Mononuclear cell (primary cell): ENCODE measurements around the gene ZNF835. TPM values are rescaled to one million over a fixed set of nuclear protein-coding genes. Genes with fewer than 3 reads are reported as not detected.

Experiments used
- H3K27me3 ChIP-seq: 2 replicates; pipeline ENCODE4 v1.6.0; 2011; ENCODE audit warnings: low read length, control low read depth; ENCODE audit not compliant: insufficient read depth
- H3K4me1 ChIP-seq: 2 replicates; pipeline ENCODE4 v1.5.1; 2011; ENCODE audit warnings: mild to moderate bottlenecking, low read length, control low read depth; ENCODE audit not compliant: insufficient read depth
- H3K4me3 ChIP-seq: 2 replicates; pipeline ENCODE4 v1.5.1; 2011; ENCODE audit warnings: mild to moderate bottlenecking, low read length, moderate library complexity
- H3K9me3 ChIP-seq: 2 replicates; pipeline ENCODE4 v1.5.1; 2011; ENCODE audit warnings: low read depth, mild to moderate bottlenecking, control low read depth, low read length
- total RNA-seq: library from RNA; depleted of rRNA; stranded (reverse); fragments of >200 nt; gene quantifications from one replicate; pipeline ENCODE4 v1.2.3, GENCODE V29; 2012

The ZNF835 gene
- total RNA-seq, 1 donor = 0.42 TPM

- H3K27me3 ChIP-seq = no peaks in the 10 kb centered on the region
- H3K9me3 ChIP-seq = peaks cover 25% of the 10 kb centered on the region
- H3K4me3 ChIP-seq = no peak overlapping the region
- no peaks in the 10 kb centered on the region for H3K4me1 ChIP-seq
These were observed 38.5 kb downstream of the ZNF835 start for GRCh38 chr19:56633021-56633420.

GRCh38 chr19:56625708-56626107 is 45.8 kb downstream of the ZNF835 start:
- no peak overlapping the region for H3K4me3 ChIP-seq
- H3K4me1 ChIP-seq = no peaks in the 10 kb centered on the region
- peaks cover 11% of the 10 kb centered on the region for H3K9me3 ChIP-seq
- H3K27me3 ChIP-seq = no peaks in the 10 kb centered on the region

GRCh38 chr19:56623006-56623405 is 48.6 kb downstream of the ZNF835 start:
- Histone ChIP-seq H3K4me1 (no peaks in the 10 kb centered on the region), H3K9me3 (peaks cover 11% of the 10 kb centered on the region), H3K27me3 (no peaks in the 10 kb centered on the region)

GRCh38 chr19:56622374-56622773 is 49.2 kb downstream of the ZNF835 start:
- H3K27me3 ChIP-seq = no peaks in the 10 kb centered on the region
- H3K4me1 ChIP-seq = no peaks in the 10 kb centered on the region
- peaks cover 14% of the 10 kb centered on the region for H3K9me3 ChIP-seq
- H3K4me3 ChIP-seq = no peak overlapping the region

More at GRCh38 chr19:56623006-56623405, 48.6 kb downstream of the ZNF835 start:
- no peak overlapping the region for H3K4me3 ChIP-seq

GRCh38 chr19:56619121-56619520 is 52.4 kb downstream of the ZNF835 start:
- Histone ChIP-seq H3K27me3 (no peaks in the 10 kb centered on the region), H3K4me1 (no peaks in the 10 kb centered on the region), H3K4me3 (no peak overlapping the region), H3K9me3 (peaks cover 43% of the 10 kb centered on the region)

GRCh38 chr19:56617531-56617930 is 54.0 kb downstream of the ZNF835 start:
- peaks cover 49% of the 10 kb centered on the region for H3K9me3 ChIP-seq
- no peaks in the 10 kb centered on the region for H3K4me1 ChIP-seq
- no peak overlapping the region for H3K4me3 ChIP-seq
- no peaks in the 10 kb centered on the region for H3K27me3 ChIP-seq

GRCh38 chr19:56613639-56614038 is 57.9 kb downstream of the ZNF835 start:
- no peaks in the 10 kb centered on the region for H3K27me3 ChIP-seq
- peaks cover 74% of the 10 kb centered on the region for H3K9me3 ChIP-seq
- H3K4me3 ChIP-seq = no peak overlapping the region
- no peaks in the 10 kb centered on the region for H3K4me1 ChIP-seq

- Histone ChIP-seq H3K4me1 (no peaks in the 10 kb centered on the region), H3K9me3 (peaks cover 79% of the 10 kb centered on the region), H3K27me3 (no peaks in the 10 kb centered on the region), H3K4me3 (no peak overlapping the region)
These were observed 58.8 kb downstream of the ZNF835 start for GRCh38 chr19:56612737-56613136.

Other genes with a start within 250 kb of the ZNF835 start
- 2.9 TPM for gene ZNF667, start 194.4 kb downstream of the ZNF835 start, total RNA-seq
- gene ZNF471, start 163.9 kb downstream of the ZNF835 start, total RNA-seq = 1.2 TPM
- gene ZFP28, start 132.8 kb downstream of the ZNF835 start, total RNA-seq = 1.7 TPM
- 0.94 TPM for gene ZNF470, start 104.3 kb downstream of the ZNF835 start, total RNA-seq
- gene ZNF71, start 76.5 kb downstream of the ZNF835 start, total RNA-seq = 2.3 TPM
- gene SMIM17, start 28.6 kb downstream of the ZNF835 start, total RNA-seq = not detected
- gene PEG3, start 169.0 kb upstream of the ZNF835 start, total RNA-seq = under 0.01 TPM
- not detected for gene ZIM2, start 169.0 kb upstream of the ZNF835 start, total RNA-seq